Body of pancreas (tissue), 4 donors: Measurements from ENCODE around the gene HMG20B. TPM values are rescaled to one million over a fixed set of nuclear protein-coding genes. Genes with fewer than 3 reads are reported as not detected.

Experiments used
- ATAC-seq: fragments of 150-250 bp; one replicate; pipeline ENCODE4 v1.9.1; 2016
- DNase-seq, 4 donors: peaks; one replicate each; pipeline ENCODE4 v3.0.0-alpha.2; 2019
- H3K27ac ChIP-seq, 4 donors: fragments of 200-600 bp; sonication (generic); 1 replicate in 3 of 4; 2 replicates in 1 of 4; pipeline versions ENCODE4 v1.5.1 to v1.6.1; 2016 to 2019; ENCODE audit warnings: mild to moderate bottlenecking in 1 of 4, mixed read lengths in 1 of 4, moderate library complexity in 1 of 4
- H3K27me3 ChIP-seq, 2 donors: fragments of 200-600 bp; sonication (generic); one replicate each; pipeline ENCODE4 v1.6.0; 2016; ENCODE audit warnings: mild to moderate bottlenecking in 1 of 2
- H3K36me3 ChIP-seq, 2 donors: fragments of 200-600 bp; sonication (generic); replicated peaks in 1 of 2; 2 replicates each; pipeline ENCODE4 v1.5.1; 2016; ENCODE audit warnings: low read depth in 2 of 2; ENCODE audit not compliant: insufficient read depth in 1 of 2
- H3K4me1 ChIP-seq: fragments of 200-600 bp; sonication (generic); one replicate; pipeline ENCODE4 v1.6.0; 2016
- H3K4me3 ChIP-seq, 2 donors: fragments of 200-600 bp; sonication (generic); 1 replicate in 1 of 2; 2 replicates in 1 of 2; pipeline ENCODE4 v1.5.1; 2016 to 2019
- H3K9me3 ChIP-seq, 3 donors: fragments of 200-600 bp; sonication (generic); 1 replicate in 2 of 3; 2 replicates in 1 of 3; pipeline ENCODE4 v1.5.1; 2016
- CTCF ChIP-seq, 7 experiments: fragments of 450-650 bp in 4 of 7; fragments of 200-600 bp in 3 of 7; sonication (generic) in 3 of 7; IDR thresholded peaks; one replicate each; pipeline ENCODE4 v1.5.1; 2016 to 2019; ENCODE audit warnings: antibody characterized with exemption in 7 of 7
- POLR2A ChIP-seq, 3 donors: fragments of 450-650 bp; IDR thresholded peaks; one replicate each; pipeline ENCODE4 v1.6.1; 2016; ENCODE audit warnings: antibody characterized with exemption in 3 of 3, mild to moderate bottlenecking in 2 of 3
- WGBS, 2 donors: methylation state at CpG; one replicate each; pipeline ENCODE4 v1.1.5; 2017; 5-methylcytosine and 5-hydroxymethylcytosine counted together
- intact Hi-C: fragments of 100-400 bp; cut with DNase I; formaldehyde crosslinking; loops from one replicate; pipeline ENCODE4 v1.15.1; 2023
- total RNA-seq, 2 donors: library from RNA; depleted of rRNA; stranded (reverse); fragments of >200 nt; gene quantifications; one replicate each; pipeline ENCODE4 v1.1.0, GENCODE V29; 2016

HMG20B gene
- total RNA-seq, 2 donors from 2014 or later = 66.7 to 91.0 TPM

DNA sequence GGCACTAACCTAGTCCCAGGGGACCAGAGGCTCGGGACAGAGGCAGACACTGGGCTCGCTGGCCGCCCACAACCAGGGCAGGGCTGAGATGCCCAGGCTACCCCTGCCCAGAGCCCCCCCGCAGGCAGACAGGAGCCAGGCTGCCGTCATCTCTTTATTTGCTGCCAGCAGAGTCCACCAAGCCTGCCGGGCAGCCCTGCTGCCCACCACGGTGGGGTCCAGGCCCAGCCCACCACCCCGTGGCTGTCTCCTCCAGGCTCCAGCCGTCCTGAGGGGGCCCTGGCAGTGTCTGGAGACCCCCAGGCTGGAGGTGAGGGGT lies 28.7 kb upstream of the HMG20B start:
- Histone ChIP-seq H3K27me3 (no peaks in the 10 kb centered on the region), H3K4me3 (no peak overlapping the region), H3K9me3 (no peaks in the 10 kb centered on the region), H3K36me3 (no peaks in the 10 kb centered on the region), H3K27ac (no peak overlapping the region), H3K4me1 (peaks cover 13% of the 10 kb centered on the region)
- ATAC-seq (no peak), DNase-seq (no peak)
- TF ChIP-seq CTCF (IDR thresholded peaks at IDR 0.05) (no peak), POLR2A (IDR thresholded peaks at IDR 0.05) (no peak)
- intact Hi-C loops = no loop called here
- 80% methylated on average over 9 of the region's 9 CpGs; no CpG with 5 or more reads in 1 of the 2 donors for WGBS, 2 donors

DNA sequence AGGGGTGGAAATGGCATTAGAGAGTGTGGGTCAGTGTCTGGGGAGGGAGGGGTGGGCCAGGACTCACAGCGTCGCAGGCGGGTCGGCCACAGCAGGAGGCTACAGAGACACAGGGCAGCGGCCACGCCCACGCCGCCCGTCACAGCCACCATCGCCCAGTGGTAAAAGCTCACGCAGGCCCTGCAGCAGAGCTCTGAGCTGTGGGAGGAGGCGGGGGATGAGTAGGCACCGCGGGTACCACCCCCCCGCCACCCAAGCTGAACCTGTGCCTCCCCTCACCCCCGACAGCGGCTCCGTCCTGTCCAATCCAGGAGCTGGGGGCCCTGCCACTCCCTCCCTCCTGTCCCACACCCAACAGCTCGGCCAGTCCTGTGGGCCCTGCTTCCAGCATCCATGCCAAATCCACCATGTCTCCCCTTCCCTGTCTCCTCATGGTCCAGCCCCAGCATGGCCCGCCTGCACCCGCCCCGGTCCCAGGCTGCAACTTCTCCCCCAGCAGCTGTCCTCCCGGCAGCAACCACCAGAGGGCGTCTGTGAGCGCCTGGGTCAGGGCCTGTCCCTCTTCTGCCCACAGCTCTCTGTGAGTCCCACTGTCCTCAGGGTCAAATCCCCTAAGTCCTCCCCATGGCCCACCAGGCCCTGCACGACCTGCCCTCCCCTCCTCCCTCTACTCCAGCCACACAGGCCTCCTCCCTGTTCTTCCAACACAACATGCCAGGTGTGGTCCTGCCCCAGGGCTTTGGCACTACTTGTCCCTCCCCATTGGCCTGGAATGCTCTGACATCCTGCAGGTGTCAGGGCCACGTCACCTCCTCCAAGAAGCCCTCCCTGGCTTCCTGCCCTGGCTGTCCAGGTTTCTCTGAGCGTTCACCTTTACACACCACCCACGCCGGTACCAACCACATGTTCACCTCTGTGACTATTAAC lies 27.7 kb upstream of the HMG20B start:
- Histone ChIP-seq H3K27ac (no peak overlapping the region), H3K27me3 (no peaks in the 10 kb centered on the region), H3K4me1 (peaks cover 13% of the 10 kb centered on the region), H3K4me3 (no peak overlapping the region), H3K36me3 (no peaks in the 10 kb centered on the region), H3K9me3 (no peaks in the 10 kb centered on the region)
- peak; percentile 53 for ATAC-seq
- peak; percentile 74 to 92 (median 87) for TF ChIP-seq CTCF (IDR thresholded peaks at IDR 0.05)
- no peak for TF ChIP-seq POLR2A (IDR thresholded peaks at IDR 0.05)
- intact Hi-C loops = loop anchor here (5.0 kb wide), 1 partner anchor 37 kb away; no protein-coding TSS in a partner anchor
- WGBS, 2 donors = 63 to 64% methylated on average over 18 to 30 of the region's 30 CpGs
- DNase-seq = peak; percentile 62 to 79 (median 70)

DNA sequence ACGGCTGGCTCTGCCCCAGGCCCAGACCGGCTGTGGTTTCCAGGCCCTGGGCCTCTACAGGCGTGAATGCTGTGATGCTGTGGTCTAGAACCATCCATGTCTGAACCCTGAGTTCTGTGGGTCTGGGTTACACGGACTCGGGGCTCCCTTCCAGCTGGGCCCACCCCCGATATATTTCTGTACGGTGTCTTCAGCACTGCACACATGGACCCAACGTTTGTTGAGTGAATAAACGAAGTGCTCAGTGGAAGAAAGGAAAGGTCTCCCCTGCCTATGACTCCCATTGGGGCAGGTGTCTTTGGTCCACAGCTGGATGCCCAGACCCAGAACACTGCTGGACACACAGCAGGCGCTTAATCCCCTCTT lies 27.1 kb upstream of the HMG20B start:
- DNase-seq = no peak
- TF ChIP-seq CTCF (IDR thresholded peaks at IDR 0.05) = no peak
- no peak for TF ChIP-seq POLR2A (IDR thresholded peaks at IDR 0.05)
- no peaks in the 10 kb centered on the region for H3K27me3 ChIP-seq
- intact Hi-C loops = loop anchor here (5.0 kb wide), 1 partner anchor 37 kb away; no protein-coding TSS in a partner anchor
- H3K36me3 ChIP-seq = no peaks in the 10 kb centered on the region
- H3K4me3 ChIP-seq = no peak overlapping the region
- H3K9me3 ChIP-seq = no peaks in the 10 kb centered on the region
- no peak overlapping the region for H3K27ac ChIP-seq
- WGBS, 2 donors = 72 to 78% methylated on average over 6 to 10 of the region's 10 CpGs
- ATAC-seq = no peak
- peaks cover 13% of the 10 kb centered on the region for H3K4me1 ChIP-seq

DNA sequence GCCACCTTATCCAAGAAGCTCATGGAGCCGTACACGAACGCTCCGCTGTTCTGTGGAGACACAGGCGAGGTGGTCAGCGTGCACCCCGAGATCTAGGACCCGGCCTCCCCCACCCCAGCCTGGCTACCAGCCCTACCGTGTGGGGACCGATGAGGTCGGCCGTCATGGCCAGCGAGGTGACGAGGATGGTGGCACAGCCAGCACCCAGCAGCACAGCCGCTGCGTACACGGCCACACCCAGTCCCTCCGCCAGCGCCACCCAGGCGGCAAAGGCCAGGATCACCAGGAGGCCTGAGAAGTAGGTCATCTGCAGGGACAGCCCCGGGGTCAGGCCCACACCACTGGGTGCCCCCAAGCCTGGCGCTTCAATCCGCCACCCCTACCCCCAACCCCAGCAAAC lies 26.6 kb upstream of the HMG20B start:
- Histone ChIP-seq H3K4me3 (no peak overlapping the region), H3K27me3 (no peaks in the 10 kb centered on the region), H3K36me3 (no peaks in the 10 kb centered on the region), H3K4me1 (peaks cover 13% of the 10 kb centered on the region), H3K27ac (no peak overlapping the region), H3K9me3 (no peaks in the 10 kb centered on the region)
- intact Hi-C loops = loop anchor here (5.0 kb wide), 1 partner anchor 36 kb away; no protein-coding TSS in a partner anchor
- TF ChIP-seq CTCF (IDR thresholded peaks at IDR 0.05) (no peak), POLR2A (IDR thresholded peaks at IDR 0.05) (no peak)
- ATAC-seq = no peak
- no peak for DNase-seq
- WGBS, 2 donors = 94% methylated on average over 22 of the region's 23 CpGs; no CpG with 5 or more reads in 1 of the 2 donors
